GM19324 (cell line): ENCODE data around the gene OTUD3.
"Not testable (repeated sequence)": the region's sequence is repeated elsewhere in the genome, so short reads cannot be mapped to it uniquely, and the experiment has no call there.

Experiments used
- ATAC-seq: cut with Tn5 transposase; IDR thresholded peaks from one replicate; pipeline ENCODE4 v1.9.1; 2021; ENCODE audit warnings: mild to moderate bottlenecking, moderate library complexity; ENCODE audit not compliant: unreplicated experiment, low FRiP score

OTUD3 gene, protein sequence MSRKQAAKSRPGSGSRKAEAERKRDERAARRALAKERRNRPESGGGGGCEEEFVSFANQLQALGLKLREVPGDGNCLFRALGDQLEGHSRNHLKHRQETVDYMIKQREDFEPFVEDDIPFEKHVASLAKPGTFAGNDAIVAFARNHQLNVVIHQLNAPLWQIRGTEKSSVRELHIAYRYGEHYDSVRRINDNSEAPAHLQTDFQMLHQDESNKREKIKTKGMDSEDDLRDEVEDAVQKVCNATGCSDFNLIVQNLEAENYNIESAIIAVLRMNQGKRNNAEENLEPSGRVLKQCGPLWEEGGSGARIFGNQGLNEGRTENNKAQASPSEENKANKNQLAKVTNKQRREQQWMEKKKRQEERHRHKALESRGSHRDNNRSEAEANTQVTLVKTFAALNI

DNA sequence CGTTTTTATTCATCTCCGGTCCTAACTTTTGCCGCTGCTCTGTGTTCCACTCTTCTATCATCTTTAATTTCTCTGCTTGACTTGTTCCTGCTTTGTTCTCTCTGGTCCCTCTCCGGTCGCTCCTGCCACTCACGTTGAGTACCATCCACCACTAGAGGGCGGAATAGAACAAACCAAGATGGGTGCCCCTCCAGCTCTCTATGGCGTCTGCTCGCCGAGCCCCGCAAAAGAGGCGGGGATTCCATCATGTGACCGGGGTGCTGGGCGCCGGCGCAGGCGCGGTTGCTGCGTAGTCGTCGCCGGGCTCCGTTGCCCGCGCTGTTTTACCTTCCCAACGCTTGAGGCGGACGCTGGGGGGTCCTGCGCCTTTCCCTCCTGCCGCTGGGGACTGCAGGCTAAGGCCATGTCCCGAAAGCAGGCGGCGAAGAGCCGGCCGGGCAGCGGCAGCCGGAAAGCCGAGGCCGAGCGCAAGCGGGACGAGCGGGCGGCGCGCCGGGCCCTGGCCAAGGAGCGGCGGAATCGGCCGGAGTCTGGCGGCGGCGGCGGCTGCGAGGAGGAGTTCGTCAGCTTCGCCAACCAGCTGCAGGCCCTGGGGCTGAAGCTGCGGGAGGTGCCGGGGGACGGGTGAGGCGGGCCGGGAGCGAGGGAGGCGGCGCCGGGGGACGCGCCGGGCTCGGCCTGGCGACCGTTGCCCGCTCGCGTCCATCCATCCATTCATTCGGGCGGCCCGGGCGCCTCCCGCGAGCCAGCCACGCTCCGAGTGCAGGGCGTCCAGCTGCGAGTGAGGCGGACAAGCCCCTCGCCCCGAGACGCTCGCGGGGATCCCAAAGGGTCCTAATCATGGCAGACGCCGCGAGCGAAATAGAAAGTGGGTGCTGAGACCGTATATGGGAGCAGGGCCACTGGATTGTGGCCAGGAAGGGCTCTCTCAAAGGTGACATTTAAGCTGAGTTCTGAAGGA is at the start of gene OTUD3:
Gene OTUD3 (plus strand): TSS at position 285 of the 961 bp plus-strand sequence. CDS start 119 bp downstream, at position 404.
- ATAC-seq = peak; percentile 97

DNA sequence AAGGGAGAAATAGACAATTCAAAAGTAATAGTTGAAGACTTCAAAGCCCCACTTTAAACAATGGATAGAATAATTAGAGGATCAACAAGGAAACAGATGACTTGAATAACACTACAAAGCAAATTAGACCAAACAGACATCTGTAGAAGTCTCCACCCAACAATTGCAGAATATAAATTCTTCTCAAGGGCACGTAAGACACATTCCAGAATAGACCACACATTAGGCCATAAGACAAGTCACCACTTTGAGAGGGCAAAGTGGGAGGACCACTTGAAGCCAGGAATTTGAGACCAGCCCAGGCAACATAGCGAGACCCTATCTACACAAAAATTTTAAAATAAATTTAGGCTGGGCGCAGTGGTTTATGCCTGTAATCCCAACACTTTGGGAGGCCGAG is 46.6 kb upstream of the OTUD3 start:
- ATAC-seq = no peak

DNA sequence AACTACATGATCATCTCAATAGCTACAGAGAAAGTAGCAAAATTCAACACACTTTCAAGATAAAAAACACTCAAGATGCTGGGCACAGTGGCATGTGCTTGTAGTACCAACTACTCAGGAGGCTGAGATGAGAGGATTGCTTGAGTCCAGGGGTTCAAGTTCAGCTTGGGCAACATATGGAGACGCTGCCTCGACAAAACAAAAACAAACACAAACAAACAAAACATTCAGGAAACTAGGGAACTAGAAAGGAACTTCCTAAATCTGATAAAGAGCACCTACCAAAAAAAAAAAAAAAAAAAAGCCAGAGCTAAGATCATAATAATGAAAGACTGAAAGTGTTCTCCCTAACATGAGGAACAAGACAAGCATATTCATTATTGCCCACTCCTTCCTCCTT is 44.3 kb upstream of the OTUD3 start:
- no peak for ATAC-seq

DNA sequence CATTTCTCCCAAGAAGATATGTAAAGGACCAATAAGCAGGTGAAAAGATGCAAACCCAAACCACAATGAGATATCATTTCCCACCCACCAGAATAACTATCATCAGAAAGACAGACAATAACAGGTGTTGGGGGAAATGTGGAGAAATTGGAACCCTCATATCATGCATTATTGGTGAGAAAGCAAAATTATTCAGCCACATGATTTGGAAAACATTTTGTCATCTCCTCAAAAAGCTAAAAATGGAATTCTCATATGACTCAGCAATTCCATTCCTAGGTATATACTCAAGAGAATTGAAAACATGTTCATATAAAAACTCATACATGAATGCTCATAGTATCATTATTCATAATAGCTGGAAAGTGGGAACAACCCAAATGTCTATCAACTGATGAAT is 42.0 kb upstream of the OTUD3 start:
- no peak for ATAC-seq

DNA sequence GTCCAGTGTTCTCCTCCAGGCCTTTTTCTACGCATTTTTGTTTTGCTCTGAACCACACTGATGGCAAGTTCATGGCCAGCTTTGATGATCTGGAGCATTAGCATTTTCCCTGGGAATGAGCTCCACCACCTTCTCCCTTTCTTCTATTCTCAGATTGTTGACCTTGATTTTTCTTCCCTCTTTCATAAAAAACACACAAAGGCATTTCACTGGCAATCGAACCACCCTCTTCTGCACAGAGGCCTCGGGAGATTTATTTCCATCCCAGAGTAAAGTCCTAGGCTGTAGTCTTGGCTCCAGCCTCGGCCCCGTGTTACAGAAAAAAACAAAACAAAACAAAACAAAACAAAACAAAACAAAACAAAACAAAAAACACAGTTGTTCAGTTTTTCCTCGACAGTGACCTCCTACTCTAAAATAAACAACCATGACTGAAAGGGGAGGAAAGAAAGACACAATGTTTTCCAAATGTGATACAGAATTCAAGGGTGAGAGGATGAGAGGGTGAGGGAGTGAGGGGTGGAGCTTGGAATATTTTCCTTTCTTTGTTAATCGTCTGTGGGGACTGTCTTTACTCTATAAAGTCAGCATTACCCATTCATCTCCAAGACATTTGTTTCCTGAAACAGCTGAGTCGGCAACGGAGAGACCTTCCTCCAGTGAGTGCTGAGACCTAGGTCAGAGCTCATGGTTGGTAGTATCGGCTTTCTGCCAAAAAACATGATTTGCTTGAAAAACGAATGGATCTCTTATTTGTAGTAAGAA is 37.3 kb upstream of the OTUD3 start:
- no peak for ATAC-seq

DNA sequence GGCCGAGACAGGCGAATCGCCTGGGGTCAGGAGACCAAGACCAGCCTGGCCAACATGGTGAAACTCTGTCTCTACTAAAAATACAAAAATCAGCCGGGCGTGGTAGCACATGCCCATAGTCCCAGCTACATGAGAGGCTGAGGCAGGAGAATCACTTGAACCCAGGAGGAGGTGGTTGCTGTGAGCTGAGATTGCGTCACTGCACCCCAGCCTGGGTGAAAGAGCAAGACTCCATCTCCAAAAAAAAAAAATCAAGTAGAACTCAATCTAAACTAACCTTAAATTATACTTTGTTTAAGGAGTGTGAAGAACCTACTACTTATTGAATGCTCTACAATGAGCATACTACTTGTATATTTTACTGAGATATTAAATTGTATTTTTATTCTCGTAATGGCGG is 36.6 kb upstream of the OTUD3 start:
- ATAC-seq = no peak

DNA sequence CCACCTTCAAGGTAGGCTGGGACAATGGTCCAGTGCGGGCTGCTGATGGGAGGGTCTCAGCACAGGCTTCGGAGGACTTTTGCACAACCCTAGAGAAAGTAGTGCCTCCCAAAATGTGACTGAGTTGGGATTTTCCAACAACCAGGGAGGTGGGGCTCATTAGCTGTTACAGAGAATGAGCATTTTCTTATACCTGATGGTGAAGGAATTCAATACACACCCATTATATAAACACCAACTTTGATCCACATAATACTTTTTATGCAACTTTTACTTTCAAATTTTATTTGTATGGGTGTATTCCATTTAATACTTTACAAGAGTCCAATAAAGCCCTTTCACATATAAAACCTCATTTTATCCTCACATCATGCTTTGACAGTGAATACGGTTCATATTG is 35.9 kb upstream of the OTUD3 start:
- no peak for ATAC-seq

DNA sequence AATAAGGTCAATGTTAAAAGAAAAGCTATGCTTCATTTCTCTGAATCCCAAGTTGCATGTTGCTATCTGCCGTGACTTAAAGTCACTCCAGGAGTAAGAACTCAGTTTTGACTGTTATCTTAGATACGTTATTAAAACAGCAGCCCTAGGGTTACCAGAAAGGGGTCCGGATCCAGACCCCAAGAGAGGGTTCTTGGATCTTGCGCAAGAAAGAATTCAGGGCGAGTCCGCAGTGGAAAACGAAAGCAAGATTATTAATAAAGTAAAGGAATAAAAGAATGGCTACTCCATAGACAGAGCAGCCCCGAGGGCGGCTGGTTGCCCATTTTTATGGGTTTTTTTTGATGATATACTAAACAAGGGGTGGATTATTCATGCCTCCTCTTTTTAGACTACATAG is 34.9 kb upstream of the OTUD3 start:
- ATAC-seq = not testable (repeated sequence)

DNA sequence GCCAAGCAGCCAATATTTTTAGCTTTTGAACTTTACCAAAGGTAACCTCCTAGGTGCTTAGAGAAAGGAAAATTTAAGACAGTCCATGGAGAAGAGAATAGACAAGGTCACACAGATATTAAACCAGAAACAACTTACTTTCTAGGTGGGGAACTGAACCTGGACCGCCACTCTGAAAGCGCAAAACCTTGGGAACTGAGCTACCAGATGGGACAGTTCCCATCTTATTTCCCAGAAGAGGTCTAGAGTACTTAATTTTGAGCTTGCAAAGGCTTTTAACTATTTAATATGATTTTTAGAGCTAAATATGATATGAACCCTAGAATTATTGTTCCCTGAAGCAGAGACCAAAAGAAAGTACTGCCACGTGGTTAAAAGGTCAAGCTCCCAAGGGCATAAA is 32.9 kb upstream of the OTUD3 start:
- ATAC-seq = not testable (repeated sequence)

DNA sequence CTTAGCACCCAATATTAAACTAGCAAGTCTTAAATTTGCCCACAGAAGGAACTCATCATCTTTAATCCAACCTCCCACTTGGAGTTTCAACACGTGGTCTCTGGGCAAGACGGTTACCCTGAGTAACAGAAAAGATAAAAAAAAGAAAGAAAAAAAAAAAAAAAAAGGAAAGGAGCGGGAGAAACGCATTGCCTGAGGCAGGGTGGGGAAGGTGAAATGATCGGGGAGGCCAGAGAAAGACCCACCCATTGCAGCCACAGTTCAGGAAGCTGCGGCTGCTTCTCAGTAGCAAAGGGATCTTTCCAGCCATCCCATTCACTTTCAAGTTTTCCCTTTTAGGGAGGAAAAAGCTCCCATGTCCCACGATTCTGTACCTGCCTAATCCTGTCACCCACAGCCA is 32.0 kb upstream of the OTUD3 start:
- ATAC-seq = no peak

DNA sequence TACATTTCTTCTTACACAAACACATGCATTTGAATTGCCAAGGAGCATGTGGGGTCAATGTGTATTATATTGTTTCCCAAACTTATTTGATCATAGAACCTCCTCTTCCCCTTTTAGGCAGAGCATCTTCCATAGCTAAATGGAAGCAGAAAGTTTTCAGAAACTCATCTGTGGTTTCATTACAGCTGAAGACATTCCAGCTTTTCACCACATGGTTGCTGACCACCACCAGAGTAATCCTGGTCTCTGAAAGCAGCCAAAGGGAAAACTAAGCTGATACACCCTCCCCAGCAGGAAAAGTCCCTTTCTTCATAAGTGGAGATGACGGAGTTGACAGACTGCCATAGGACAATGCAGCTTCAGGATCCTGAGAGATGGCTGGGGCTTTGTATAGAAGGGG is 30.2 kb upstream of the OTUD3 start:
- ATAC-seq = no peak

DNA sequence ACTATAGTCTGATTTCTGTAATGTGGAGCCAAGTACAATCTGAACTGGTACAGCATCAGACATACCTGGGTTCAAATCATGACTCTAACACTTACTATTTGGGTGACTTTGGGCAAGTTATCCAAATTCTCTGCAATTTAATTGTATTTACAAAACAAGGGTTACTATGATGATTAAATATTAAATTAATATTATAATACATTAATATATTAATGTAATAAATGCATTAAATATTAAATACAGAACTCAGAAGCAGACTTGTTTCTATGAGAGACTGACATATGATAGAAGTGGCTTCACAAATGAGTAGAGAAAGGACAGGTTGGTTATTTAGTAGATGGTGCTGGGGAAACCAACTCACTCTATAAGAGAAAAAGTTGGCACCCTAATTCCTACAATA is 27.3 kb upstream of the OTUD3 start:
- ATAC-seq = no peak

DNA sequence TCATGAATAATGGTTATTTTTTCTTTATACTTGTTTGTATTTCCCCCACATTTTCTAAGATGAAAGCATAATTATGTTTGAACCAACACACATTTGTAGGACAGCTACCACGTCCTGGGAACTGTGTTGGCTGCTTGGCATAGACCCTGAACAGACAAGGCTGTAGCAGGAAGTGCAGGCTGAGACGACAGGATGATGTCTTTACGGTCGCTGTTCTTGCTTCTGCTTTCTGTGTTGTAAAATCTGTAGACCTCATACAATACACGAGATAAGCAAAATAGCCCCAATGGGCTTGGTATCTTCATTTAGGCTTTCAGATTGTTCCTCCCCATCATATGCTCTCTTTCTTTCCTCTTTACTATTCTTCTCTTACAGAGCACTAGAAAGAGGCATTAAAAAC is 23.3 kb upstream of the OTUD3 start:
- ATAC-seq = no peak

DNA sequence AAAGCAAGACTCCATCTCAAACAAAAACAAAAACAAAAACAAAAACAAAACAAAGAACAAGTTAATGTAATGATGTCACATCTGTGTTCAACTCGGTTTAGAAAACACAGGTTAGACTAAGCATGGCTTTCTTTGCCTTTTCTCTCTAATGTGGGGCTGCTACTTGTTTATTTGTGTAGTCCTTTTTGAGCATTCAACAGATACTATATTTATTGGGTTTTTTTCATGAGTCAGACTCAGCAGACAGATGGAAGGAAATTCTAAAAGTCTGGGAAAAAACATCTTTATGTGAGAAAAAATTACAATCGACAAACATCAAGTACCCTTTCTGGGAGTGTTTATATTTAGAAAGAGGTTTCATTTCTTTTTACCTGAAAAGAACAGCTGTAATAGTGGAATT is 22.3 kb upstream of the OTUD3 start:
- no peak for ATAC-seq

DNA sequence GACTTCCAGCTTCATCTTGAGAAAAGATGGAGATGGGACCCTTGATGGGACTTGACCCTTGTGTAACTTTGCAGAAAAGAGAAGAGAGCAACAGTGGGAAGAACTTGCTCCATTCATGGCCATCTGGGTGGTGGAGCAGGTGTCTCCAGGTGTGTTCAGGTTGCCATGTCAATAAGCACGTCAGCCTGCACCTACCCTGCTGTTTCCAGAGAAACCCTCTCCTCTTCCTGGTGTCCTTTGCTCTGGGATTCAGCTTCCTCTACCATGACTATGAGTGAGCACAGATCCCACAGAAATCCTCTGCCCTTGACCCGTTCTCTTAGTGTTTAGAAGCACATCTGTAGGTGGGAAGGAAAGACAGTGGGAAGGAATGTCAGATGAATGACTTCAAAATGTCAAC is 21.8 kb upstream of the OTUD3 start:
- no peak for ATAC-seq

DNA sequence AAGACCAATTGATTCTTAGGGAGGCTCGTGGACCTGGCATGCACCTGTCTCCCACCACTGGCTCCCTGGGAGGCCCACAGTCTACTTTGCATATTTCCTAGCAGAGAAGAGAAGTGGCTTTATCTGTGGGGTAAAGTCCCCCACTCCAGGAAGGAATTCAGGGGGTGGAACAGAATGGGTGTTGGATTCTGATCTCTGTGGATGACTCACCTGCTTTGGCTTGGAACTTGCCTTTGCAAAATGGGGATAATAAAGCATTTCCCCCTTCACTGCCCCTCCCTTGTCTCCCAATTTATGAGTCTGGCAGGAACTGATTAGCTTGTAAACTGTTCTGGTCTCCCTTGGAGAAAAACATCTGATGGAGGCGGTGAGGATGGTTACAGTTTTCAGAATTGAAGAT is 21.2 kb upstream of the OTUD3 start:
- no peak for ATAC-seq

DNA sequence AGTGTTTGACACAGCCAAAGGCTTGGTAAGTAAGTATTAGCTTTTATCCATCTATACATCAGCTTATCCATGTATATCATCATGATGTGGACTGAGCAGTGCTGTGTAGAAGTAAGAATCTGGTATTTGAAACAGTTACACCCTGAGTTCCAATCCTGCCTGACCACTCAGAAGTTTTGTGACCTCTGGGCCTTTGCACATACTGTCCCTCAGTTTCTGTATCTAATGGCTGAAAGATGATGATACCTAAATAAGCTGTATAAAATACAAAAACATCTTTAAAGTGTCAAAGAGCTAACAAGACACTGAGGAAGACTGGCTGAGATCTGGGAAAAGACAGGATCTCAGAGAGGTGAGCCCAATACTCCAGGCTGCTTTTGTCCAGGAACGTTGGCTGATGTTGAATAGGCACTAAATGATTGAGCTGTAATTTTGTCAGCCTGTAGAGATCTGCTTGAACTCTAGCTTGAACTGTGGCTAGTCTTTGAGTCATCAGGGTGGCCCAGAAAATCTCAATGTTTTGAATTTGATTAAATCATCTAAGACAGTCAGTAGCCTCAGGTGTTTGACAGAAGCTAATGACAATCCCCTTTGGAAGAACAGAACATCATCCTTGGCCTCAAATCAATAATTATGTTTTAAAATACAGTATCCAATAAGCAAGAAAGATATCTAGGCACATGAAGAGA is 20.2 kb upstream of the OTUD3 start:
- ATAC-seq = no peak

DNA sequence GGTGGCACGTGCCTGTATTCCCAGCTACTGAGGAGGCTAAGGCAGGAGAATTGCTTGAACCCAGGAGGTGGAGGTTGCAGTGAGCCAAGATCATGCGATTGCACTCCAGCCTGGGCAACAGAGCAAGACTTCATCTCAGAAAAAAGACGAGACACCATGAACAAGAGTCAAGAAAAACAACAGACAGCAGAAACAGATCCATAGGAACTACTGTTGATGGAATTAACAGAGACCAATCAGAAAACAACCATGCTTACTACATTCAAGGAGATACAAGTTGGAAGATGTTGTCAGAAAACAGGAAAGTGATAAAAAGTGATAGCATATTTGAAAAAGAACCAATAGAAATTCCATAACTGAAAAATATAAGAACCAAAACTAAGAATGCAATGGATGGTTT is 19.3 kb upstream of the OTUD3 start:
- no peak for ATAC-seq

DNA sequence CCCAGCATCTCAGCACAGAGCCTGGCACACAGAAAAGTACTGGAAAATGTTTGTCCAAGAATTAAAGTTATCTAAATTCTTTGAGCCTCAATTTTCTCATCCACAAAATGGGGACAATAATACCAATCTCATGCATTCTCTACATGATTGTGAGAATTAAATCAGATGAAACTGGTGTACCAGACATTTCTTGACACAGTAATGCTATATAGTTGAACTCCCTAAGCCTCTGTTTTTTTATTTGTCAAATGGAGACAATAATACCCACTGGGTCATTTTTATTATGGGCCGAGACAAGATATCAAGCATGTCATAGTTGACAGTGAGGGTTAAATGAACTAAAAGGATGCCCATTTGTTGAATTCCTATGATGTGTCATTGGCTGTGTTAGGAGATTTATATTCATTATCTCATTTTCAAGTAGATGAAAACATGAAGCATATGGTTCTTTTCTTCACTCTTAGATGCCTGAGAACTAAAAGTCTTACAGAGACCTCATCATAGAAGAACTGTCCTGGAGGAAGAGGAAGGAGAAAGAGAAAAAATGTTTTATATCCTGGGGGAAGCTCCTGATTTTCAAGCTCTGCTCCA is 17.5 kb upstream of the OTUD3 start:
- ATAC-seq = no peak

DNA sequence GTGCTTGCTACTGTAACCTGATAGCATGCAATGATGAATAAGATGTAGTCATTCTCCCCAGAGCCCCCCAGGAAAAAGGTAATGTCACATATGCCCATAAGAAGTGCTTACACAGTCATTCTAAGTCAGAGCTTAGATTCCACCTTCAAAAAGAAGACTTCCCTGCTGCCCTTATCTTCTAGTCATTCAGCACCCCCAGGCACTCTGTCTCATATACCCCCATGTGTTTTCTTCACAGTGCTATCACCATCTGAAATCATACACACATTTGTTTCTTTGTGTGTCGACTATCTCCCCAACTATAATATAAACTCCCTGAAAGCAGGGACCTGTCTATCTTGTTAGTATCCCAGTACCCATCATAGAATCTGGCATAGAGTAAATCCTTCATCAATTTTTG is 16.2 kb upstream of the OTUD3 start:
- ATAC-seq = no peak
